Heart left ventricle (tissue), 13 donors: Measurements from ENCODE around the gene OOEP.

ENCODE experiments used
- POLR2A ChIP-seq, 2 donors: fragments of 450-650 bp; IDR thresholded peaks; one replicate each; pipeline ENCODE4 v1.6.1; 2017; ENCODE audit warnings: antibody characterized with exemption in 2 of 2, mild to moderate bottlenecking in 2 of 2, moderate library complexity in 2 of 2
- TF ChIP-seq, protein P1 (sequence below), 12 donors: fragments of 200-600 bp; sonication (generic) in 4 of 12; IDR thresholded peaks; one replicate each; pipeline versions ENCODE4 v1.5.0 to v1.8.0; 2018 to 2022; ENCODE audit warnings: antibody characterized with exemption in 12 of 12, mild to moderate bottlenecking in 5 of 12
- donor health status: ischemic (EF 13 %, LVEDD 7.1; RV severe dilation, severe dysfunction).
- donor health status: DM: no; HTN: yes; CAD: no.
- donor health status: DM: no; HTN: no; CAD: no.
- donor health status: ischemic (EF 25% LVEDD 6.9; RV normal size, moderate dysfunction).
- donor health status: ischemic (EF 25% LVEDD 5.7; RV mildly dilated, moderate dysfunction).
- donor health status: ischemic (EF 35%, LVEDD 5.7; RV mildly dilated, moderate dysfunction).
- donor health status: nonischemic (EF 11% LVEDD 7.7; RV severe dilation, severe dysfunction).
- donor health status: DM: yes; HTN: yes; CAD: no.
- donor health status: PGD.
- donor health status: ischemic (EF 29% LVEDD 5.4; RV normal size, mild dysfunction).
- donor health status: nonischemic (EF 23%, LVEDD 6.1; RV moderate dilation, normal function).

DNA sequence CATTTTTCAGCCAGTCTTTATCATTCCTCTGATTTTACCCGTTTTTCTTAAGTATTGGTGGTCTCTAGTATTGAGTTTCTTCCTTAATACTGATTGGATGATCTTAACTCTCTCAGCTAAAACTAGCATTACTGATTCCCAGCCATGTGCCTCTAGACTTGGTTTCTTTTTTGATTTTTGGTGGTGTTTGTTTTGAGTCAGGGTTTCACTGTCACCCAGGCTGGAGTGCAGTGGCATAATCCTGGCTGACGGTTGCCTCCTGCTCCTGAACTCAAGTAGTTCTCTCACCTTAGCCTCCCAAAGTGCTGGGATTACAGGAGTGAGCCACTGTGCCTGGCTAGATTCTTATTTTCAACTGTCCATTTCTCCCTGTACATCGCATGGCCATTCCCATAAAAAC lies 40.5 kb downstream of the OOEP start:
- TF ChIP-seq, protein P1, sequence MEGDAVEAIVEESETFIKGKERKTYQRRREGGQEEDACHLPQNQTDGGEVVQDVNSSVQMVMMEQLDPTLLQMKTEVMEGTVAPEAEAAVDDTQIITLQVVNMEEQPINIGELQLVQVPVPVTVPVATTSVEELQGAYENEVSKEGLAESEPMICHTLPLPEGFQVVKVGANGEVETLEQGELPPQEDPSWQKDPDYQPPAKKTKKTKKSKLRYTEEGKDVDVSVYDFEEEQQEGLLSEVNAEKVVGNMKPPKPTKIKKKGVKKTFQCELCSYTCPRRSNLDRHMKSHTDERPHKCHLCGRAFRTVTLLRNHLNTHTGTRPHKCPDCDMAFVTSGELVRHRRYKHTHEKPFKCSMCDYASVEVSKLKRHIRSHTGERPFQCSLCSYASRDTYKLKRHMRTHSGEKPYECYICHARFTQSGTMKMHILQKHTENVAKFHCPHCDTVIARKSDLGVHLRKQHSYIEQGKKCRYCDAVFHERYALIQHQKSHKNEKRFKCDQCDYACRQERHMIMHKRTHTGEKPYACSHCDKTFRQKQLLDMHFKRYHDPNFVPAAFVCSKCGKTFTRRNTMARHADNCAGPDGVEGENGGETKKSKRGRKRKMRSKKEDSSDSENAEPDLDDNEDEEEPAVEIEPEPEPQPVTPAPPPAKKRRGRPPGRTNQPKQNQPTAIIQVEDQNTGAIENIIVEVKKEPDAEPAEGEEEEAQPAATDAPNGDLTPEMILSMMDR (IDR thresholded peaks at IDR 0.05), result no peak
- TF ChIP-seq POLR2A (IDR thresholded peaks at IDR 0.05), result no peak
